HG02678 (cell line): ENCODE measurements around the gene ABCB9.

Source experiments
- ATAC-seq: cut with Tn5 transposase; IDR thresholded peaks from one replicate; pipeline ENCODE4 v1.9.1; 2021; ENCODE audit warnings: mild to moderate bottlenecking, moderate library complexity; ENCODE audit not compliant: unreplicated experiment

Gene ABCB9

DNA sequence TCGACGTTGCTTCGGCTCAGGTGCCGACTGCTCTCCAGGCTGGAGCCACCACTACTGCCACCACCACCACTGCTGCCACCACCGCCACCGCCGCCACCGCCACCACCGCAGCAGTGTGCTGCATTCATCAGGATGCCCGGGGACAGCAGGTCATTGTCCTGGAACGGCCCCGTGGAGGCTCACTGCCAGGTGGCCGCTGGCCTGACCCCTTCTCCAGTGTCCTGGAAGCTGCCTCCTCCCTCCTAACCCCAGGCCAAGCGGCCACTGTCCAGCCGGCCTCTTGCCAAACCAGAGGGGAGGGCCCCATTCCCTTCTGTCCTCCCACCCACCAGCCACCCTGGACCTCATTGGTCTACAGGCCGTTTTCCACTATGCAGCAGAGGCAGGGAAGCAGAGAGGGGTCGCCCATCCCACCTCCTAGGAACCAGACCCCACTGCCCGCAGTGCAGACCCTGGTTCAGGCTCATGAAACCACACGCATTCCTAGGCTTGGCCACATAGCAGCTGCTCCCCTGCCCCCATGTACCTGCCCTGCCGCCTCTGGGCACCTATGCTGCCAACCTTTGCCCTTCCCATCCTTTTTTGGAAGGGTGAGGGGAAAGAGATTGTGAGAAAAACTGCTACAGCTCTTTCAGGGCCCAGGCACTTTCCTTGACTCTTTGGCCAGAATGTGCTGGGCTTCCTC is 29.4 kb upstream of the ABCB9 start:
- ATAC-seq = no peak

DNA sequence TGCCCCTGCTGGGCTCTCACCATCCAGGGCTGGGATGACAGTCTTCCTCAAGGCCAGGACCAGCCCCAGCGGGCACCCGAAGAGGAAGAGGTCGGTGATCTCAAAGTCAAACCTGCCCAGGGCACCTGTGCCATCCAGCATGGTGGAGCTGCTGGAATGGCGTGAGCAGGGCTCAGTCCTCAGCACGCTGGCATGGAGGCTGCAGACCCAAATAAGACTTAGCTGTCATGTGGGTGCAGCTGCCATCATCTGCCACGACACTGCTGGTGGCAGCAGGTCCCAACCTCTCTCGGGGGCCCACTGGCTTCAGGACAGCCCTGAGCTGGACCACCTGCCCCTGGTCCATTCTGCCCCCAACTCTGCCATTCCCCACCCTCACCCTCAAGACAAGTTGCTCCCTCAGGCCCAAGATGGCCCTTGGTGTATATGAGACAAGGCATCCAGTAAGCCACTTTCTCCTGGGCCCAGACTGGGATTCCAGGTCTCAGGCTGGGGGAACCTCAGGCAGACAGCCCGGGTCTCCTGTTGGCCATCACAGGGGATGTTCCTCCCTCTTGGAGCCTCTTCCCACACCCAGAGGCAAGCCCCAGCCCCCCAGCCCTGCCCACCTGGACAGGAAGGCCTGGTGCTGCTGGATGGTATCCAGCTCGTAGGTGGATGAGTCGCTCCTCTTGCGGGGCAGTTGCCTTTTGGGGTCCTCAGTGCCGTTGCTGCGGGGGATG is 28.7 kb upstream of the ABCB9 start:
- ATAC-seq = no peak

- ATAC-seq = no peak
Measured at GRCh38 chr12:122994140-122994675, 27.9 kb upstream of the ABCB9 start.

GRCh38 chr12:122992386-122992785 is 26.1 kb upstream of the ABCB9 start:
- ATAC-seq = no peak

DNA sequence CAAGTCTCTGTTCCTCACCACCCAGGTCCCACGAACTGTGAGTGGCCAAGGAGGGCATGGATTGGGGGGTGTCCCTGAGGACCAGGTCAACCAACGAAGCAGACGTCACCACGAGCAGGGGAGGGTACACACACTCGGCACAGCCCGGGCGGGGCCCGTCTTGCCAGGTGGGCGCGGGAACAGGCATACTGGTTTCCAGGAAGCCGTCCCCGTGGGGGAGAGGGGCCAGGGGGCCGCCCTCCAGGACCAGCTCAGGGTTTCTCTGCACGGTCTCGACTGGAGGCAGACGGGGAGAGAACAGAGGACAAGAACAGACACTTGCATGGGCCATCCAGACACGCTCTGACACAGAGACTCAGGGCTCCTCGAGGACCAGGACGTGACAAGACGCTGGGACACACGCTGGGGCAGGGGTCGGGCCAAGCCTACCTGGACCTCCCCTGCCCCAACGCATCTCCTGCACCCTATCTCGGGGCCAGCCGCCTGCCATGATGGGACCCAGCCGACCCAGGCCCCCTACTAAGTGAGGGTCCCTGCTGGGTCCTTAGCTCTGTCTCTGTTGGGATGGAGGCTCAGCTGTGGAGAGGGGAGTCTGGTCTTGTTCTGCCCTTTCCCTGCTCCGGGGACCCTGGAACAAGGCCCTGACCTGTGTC is 25.5 kb upstream of the ABCB9 start:
- ATAC-seq = no peak

- no peak for ATAC-seq
Measured at GRCh38 chr12:122990961-122991622, 24.8 kb upstream of the ABCB9 start.

GRCh38 chr12:122990561-122990960 is 24.3 kb upstream of the ABCB9 start:
- ATAC-seq = no peak

GRCh38 chr12:122989874-122990419 is 23.7 kb upstream of the ABCB9 start:
- ATAC-seq = no peak

- no peak for ATAC-seq
Measured at GRCh38 chr12:122989225-122989839, 23.1 kb upstream of the ABCB9 start.

- no peak for ATAC-seq
Measured at GRCh38 chr12:122988612-122989212, 22.4 kb upstream of the ABCB9 start.

DNA sequence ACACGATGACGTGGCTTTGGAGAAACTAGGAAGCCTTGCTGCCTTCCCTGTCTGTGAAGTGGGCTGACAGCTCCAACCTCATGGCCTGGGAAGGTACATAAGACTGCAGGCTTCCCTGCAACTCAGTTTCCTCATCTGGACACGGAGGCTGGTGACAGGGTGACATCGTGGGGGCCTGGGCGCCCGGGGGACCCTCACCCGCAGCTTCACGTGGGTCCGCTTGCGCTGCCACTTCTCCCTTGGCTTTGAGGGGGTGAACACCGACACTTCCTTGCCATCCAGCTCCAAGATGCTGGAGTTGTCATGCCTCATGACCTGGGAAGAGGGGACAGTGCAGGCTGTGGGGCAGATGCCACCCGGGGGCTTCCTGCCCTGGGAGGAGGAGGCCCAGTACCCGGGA is 21.8 kb upstream of the ABCB9 start:
- ATAC-seq = no peak

GRCh38 chr12:122987086-122987951 is 21.1 kb upstream of the ABCB9 start:
- no peak for ATAC-seq

DNA sequence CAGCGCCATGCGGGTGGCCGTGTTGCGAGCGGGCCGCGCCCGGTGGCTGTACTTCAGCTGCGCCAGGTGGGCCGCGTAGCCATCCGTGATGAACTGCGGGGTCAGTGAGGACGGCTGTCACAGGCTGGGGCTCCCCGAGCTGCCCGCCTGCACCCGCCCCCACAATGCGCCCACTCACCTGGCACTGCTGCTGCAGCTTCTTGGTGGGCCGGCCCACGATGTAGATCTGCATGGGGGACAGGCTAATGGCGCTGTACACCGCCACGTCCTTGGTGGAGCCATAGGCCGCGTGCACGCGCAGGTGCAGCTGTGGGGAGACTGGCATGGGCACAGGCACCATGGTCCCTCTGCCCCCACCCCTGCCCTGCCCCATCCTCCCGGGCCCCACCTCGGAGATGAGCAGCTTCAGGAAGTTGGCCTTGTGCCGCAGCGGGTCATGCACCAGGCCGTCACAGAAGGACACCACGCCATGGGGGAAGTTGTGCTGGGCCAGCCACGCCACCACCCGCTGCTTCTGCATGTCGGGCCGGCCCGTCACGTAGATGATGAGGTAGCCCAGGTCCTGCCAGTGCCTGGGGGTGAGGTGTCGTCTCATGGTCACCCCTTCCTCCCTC is 20.1 kb upstream of the ABCB9 start:
- ATAC-seq = no peak

- ATAC-seq = no peak
Measured at GRCh38 chr12:122985338-122986257, 19.3 kb upstream of the ABCB9 start.

GRCh38 chr12:122984612-122985337 is 18.5 kb upstream of the ABCB9 start:
- ATAC-seq = no peak

- no peak for ATAC-seq
Measured at GRCh38 chr12:122983789-122984515, 17.7 kb upstream of the ABCB9 start.
